Heart right ventricle (tissue), 16 donors: ENCODE results near the gene ADSS2. TPM values are rescaled to one million over a fixed set of nuclear protein-coding genes. Genes with fewer than 3 reads are reported as not detected.
"Not testable (repeated sequence)": the region's sequence is repeated elsewhere in the genome, so short reads cannot be mapped to it uniquely, and the experiment has no call there.

Source experiments
- ATAC-seq, 8 donors: fragments of 200-7000 bp; cut with Tn5 transposase; one replicate each; pipeline ENCODE4 v1.9.1; 2020; ENCODE audit warnings: mild to moderate bottlenecking in 8 of 8, moderate library complexity in 8 of 8, moderate number of reproducible peaks in 1 of 8
- DNase-seq, 2 donors: peaks; one replicate each; pipeline ENCODE4 v3.0.0-alpha.2; 2020
- H3K27ac ChIP-seq, 10 donors: fragments of 200-600 bp; sonication (generic) in 2 of 10; one replicate each; pipeline versions ENCODE4 v1.5.0 to v1.8.0; 2020 to 2022; ENCODE audit warnings: mild to moderate bottlenecking in 3 of 10
- H3K27me3 ChIP-seq, 7 donors: fragments of 200-600 bp; one replicate each; pipeline ENCODE4 v1.8.0; 2021 to 2022; ENCODE audit warnings: mild to moderate bottlenecking in 2 of 7
- H3K36me3 ChIP-seq, 9 donors: fragments of 200-600 bp; sonication (generic) in 1 of 9; one replicate each; pipeline versions ENCODE4 v1.5.0 to v1.8.0; 2020 to 2022; ENCODE audit warnings: mild to moderate bottlenecking in 2 of 9
- H3K4me1 ChIP-seq, 9 donors: fragments of 200-600 bp; sonication (generic) in 1 of 9; one replicate each; pipeline versions ENCODE4 v1.5.0 to v1.8.0; 2020 to 2022; ENCODE audit warnings: mild to moderate bottlenecking in 4 of 9
- H3K4me3 ChIP-seq, 10 donors: fragments of 200-600 bp; sonication (generic) in 2 of 10; one replicate each; pipeline versions ENCODE4 v1.5.0 to v1.8.0; 2020 to 2022; ENCODE audit warnings: mild to moderate bottlenecking in 7 of 10, moderate library complexity in 2 of 10
- H3K9me3 ChIP-seq, 11 donors: fragments of 200-600 bp in 10 of 11; sonication (generic) in 2 of 11; one replicate each; pipeline versions ENCODE4 v1.5.0 to v1.8.0; 2013 to 2022; ENCODE audit warnings: mild to moderate bottlenecking in 2 of 11, control low read depth in 1 of 11, moderate library complexity in 1 of 11
- CTCF ChIP-seq, 9 donors: fragments of 200-600 bp; sonication (generic) in 2 of 9; IDR thresholded peaks; one replicate each; pipeline versions ENCODE4 v1.5.0 to v1.8.0; 2021 to 2022; ENCODE audit warnings: antibody characterized with exemption in 9 of 9, mild to moderate bottlenecking in 5 of 9, moderate library complexity in 1 of 9
- WGBS, 2 donors: extraction: QIAGEN DNeasy Blood & Tissue Kit; methylation state at CpG; one replicate each; pipeline ENCODE4 v1.1.7; 2013; ENCODE audit warnings: inconsistent platforms in 1 of 2; 5-methylcytosine and 5-hydroxymethylcytosine counted together
- intact Hi-C, 10 donors: fragments of 100-400 bp; cut with DNase I; formaldehyde crosslinking; loops; one replicate each; pipeline versions ENCODE4 v1.11.1 to v1.14.2; 2022
- long read RNA-seq, 3 donors: library from polyadenylated mRNA; unstranded; transcript quantifications; one replicate each; pipeline ENCODE4 v2.0.0, GENCODE V29; 2020 to 2021
- polyA plus RNA-seq, 2 donors: library from polyadenylated mRNA; stranded (reverse); fragments of 200-250 nt; gene quantifications; one replicate each; pipeline ENCODE4 v1.2.3, GENCODE V29; 2013
- total RNA-seq, 10 donors: library from RNA; stranded (reverse); fragmentation: NEBNext Ultra II Directional in 3 of 10; extraction: Animal tissue kit (Norgen Biotek cat#: 25700) in 3 of 10; gene quantifications; one replicate each; pipeline versions ENCODE4 v1.2.1 to v1.2.4, GENCODE V29; 2021 to 2023
- donor health status: Arrhythmogenic right ventricular cardiomyopathy.
- donor health status: ischemic (EF 13 %, LVEDD 7.1; RV severe dilation, severe dysfunction).
- donor health status: healthy with polysubstance abuse.
- donor health status: DM: no; HTN: yes; CAD: no.
- donor health status: DM: no; HTN: no; CAD: no.
- donor health status: ischemic (EF 25% LVEDD 6.9; RV normal size, moderate dysfunction).
- donor health status: ischemic (EF 25% LVEDD 5.7; RV mildly dilated, moderate dysfunction).
- donor health status: healthy.
- donor health status: DM: yes; HTN: yes; CAD: no.
- donor health status: Ischemic cardiomyopathy.
- donor health status: ischemic (EF 35%, LVEDD 5.7; RV mildly dilated, moderate dysfunction).
- donor health status: nonischemic (EF 11% LVEDD 7.7; RV severe dilation, severe dysfunction).
- donor health status: DM: yes; HTN: yes; CAD: no.
- donor health status: PGD.
- donor health status: ischemic (EF 29% LVEDD 5.4; RV normal size, mild dysfunction).
- donor health status: nonischemic (EF 23%, LVEDD 6.1; RV moderate dilation, normal function).

ADSS2 gene
- total RNA-seq = 10 to 100 TPM in 1 of 10 donors, 1 to 10 TPM in 9; 4.5 to 16.2 (median 7.0) TPM
- polyA plus RNA-seq = 1 to 10 TPM; 8.6 to 9.6 TPM
- long read RNA-seq, donor 1, transcript ADSS-201 (13 exons, 2,780 nt) = major isoform, 8 of 8 reads
- long read RNA-seq, donor 1, partial matches to known transcripts = 0 of 8 reads
- long read RNA-seq, donor 1, other reads (novel, unspliced or antisense) = 0 of 8 reads
- long read RNA-seq, donor 2, transcript ADSS-201 (13 exons, 2,780 nt) = major isoform, 13 of 14 reads
- long read RNA-seq, donor 2, partial matches to known transcripts = 1 of 14 reads
- long read RNA-seq, donor 2, other reads (novel, unspliced or antisense) = 0 of 14 reads
- long read RNA-seq, donor 3, transcript ADSS-201 (13 exons, 2,780 nt) = major isoform, 62 of 69 reads
- long read RNA-seq, donor 3, partial matches to known transcripts = 0 of 69 reads
- long read RNA-seq, donor 3, other reads (novel, unspliced or antisense) = 7 of 69 reads

GRCh38 chr1:244451539-244451950, at the start of gene ADSS2:
TSS of gene ADSS2 (minus strand) at chr1:244451909. CDS start at chr1:244451817, 92 bp downstream.
- no peak for ATAC-seq

GRCh38 chr1:244500515-244500914, 48.8 kb upstream of the ADSS2 start:
- ATAC-seq, H3K27me3 ChIP-seq: not testable (repeated sequence)
- 84 to 90% methylated on average over 4 of the region's 4 CpGs for WGBS, 2 donors

More at GRCh38 chr1:244451539-244451950, at the start of gene ADSS2:
- intact Hi-C loops = loop anchor here in 5 of 10 donors (5.0 to 10.0 kb wide), 5 partner anchors 201 to 523 kb away; partner anchors contain the start of genes DESI2 (in 4 of the 5) and HNRNPU (in 1 of the 5)
- H3K4me3 ChIP-seq = peak within 1 kb of the TSS; percentile 75 to 97 (median 86)
- WGBS, 2 donors = 0% methylated on average over 35 to 45 of the region's 45 CpGs
- DNase-seq = no peak
- peak within 1 kb of the TSS; percentile 65 to 97 (median 95) for H3K27ac ChIP-seq
- no peaks in the 10 kb centered on the region for H3K9me3 ChIP-seq
- H3K4me1 ChIP-seq = peaks cover 4 to 41% (median 16%) of the 10 kb centered on the region in 9 donors
- H3K27me3 ChIP-seq = no peaks in the 10 kb centered on the region
- no peak for TF ChIP-seq CTCF (IDR thresholded peaks at IDR 0.05)
- peaks cover 0 to 6% (median 0%) of the 10 kb centered on the region in 9 donors for H3K36me3 ChIP-seq

GRCh38 chr1:244499484-244499883, 47.8 kb upstream of the ADSS2 start:
- intact Hi-C loops = not testable (repeated sequence)
- 88 to 95% methylated on average over 2 of the region's 2 CpGs for WGBS, 2 donors

More at GRCh38 chr1:244500515-244500914, 48.8 kb upstream of the ADSS2 start:
- H3K36me3 ChIP-seq, H3K4me3 ChIP-seq, intact Hi-C loops, H3K27ac ChIP-seq, H3K4me1 ChIP-seq, DNase-seq: not testable (repeated sequence)
- H3K9me3 ChIP-seq = peaks cover 0 to 25% (median 7%) of the 10 kb centered on the region in 11 donors

GRCh38 chr1:244497805-244498204, 46.1 kb upstream of the ADSS2 start:
- no peaks in the 10 kb centered on the region for H3K36me3 ChIP-seq
- DNase-seq (no peak), ATAC-seq (no peak)
- H3K9me3 ChIP-seq = peaks cover 0 to 21% (median 7%) of the 10 kb centered on the region in 11 donors
- H3K4me3 ChIP-seq = no peak overlapping the region
- no peaks in the 10 kb centered on the region for H3K4me1 ChIP-seq
- WGBS, 2 donors = 77 to 79% methylated on average over 1 of the region's 1 CpG
- no peaks in the 10 kb centered on the region for H3K27me3 ChIP-seq
- no peak for TF ChIP-seq CTCF (IDR thresholded peaks at IDR 0.05)
- intact Hi-C loops = no loop called here
- no peak overlapping the region for H3K27ac ChIP-seq

More at GRCh38 chr1:244499484-244499883, 47.8 kb upstream of the ADSS2 start:
- not testable (repeated sequence) for H3K27me3 ChIP-seq, DNase-seq, H3K36me3 ChIP-seq, ATAC-seq, H3K4me1 ChIP-seq, H3K4me3 ChIP-seq, H3K27ac ChIP-seq
- peaks cover 0 to 21% (median 7%) of the 10 kb centered on the region in 11 donors for H3K9me3 ChIP-seq

- no peak for DNase-seq
- 63 to 69% methylated on average over 1 of the region's 1 CpG for WGBS, 2 donors
- Histone ChIP-seq H3K27ac (no peak overlapping the region), H3K27me3 (no peaks in the 10 kb centered on the region), H3K36me3 (no peaks in the 10 kb centered on the region), H3K4me1 (no peaks in the 10 kb centered on the region), H3K4me3 (no peak overlapping the region), H3K9me3 (peaks cover 0 to 21% (median 7%) of the 10 kb centered on the region in 11 donors)
- intact Hi-C loops = no loop called here
- TF ChIP-seq CTCF (IDR thresholded peaks at IDR 0.05) = no peak
- ATAC-seq = no peak
Measured at GRCh38 chr1:244496186-244496585, 44.5 kb upstream of the ADSS2 start.
